B cell (primary cell): ENCODE data around the gene HOXC9. TPM values are rescaled to one million over a fixed set of nuclear protein-coding genes. Genes with fewer than 3 reads are reported as not detected.
A peak's percentile ranks its signal among the peaks of the same experiment; 100 is the strongest.

ENCODE experiments used
- ATAC-seq: fragments of 200-7000 bp; cut with Tn5 transposase; one replicate; pipeline ENCODE4 v1.10.0; 2021; ENCODE audit warnings: low read depth, mild to moderate bottlenecking, moderate number of reproducible peaks, moderate library complexity
- CTCF ChIA-PET: fragments of 350-600 bp; sonication (Branson Sonifier 250); formaldehyde crosslinking; loops from one replicate; lab custom pipeline; 2021; ENCODE audit warnings: antibody characterized with exemption, inconsistent platforms; lab: Charles Lee
- POLR2A ChIA-PET: fragments of 350-600 bp; sonication (Branson Sonifier 250); formaldehyde crosslinking; loops from one replicate; lab custom pipeline; 2021; ENCODE audit warnings: antibody characterized with exemption; lab: Charles Lee
- DNase-seq: peaks from one replicate; pipeline ENCODE4 v3.0.0; 2013
- H2AFZ ChIP-seq: 2 replicates; pipeline ENCODE4 v1.6.1; 2012; ENCODE audit warnings: mild to moderate bottlenecking, low read depth, low read length; ENCODE audit not compliant: insufficient read depth, poor library complexity, severe bottlenecking
- H3K27ac ChIP-seq, 2 donors: 1 replicate in 1 of 2; 2 replicates in 1 of 2; pipeline ENCODE4 v1.5.1; 2012 to 2013; ENCODE audit warnings: low read length in 2 of 2, mild to moderate bottlenecking in 2 of 2, moderate library complexity in 1 of 2
- H3K27me3 ChIP-seq, 4 experiments: fragments of 200-600 bp in 1 of 4; sonication (generic) in 1 of 4; replicated peaks in 1 of 4; 1 replicate in 2 of 4; 2 replicates in 2 of 4; pipeline versions ENCODE4 v1.6.1 to v1.7.0; 2013 to 2016; ENCODE audit warnings: low read length in 3 of 4, mild to moderate bottlenecking in 2 of 4, mixed read lengths in 1 of 4, moderate library complexity in 1 of 4; ENCODE audit not compliant: insufficient read depth in 4 of 4, control insufficient read depth in 3 of 4; ENCODE audit errors: control extremely low read depth in 1 of 4
- H3K36me3 ChIP-seq, 2 experiments: replicated peaks in 1 of 2; 1 replicate in 1 of 2; 2 replicates in 1 of 2; pipeline versions ENCODE4 v1.6.1 to v1.7.1; 2013; ENCODE audit warnings: low read length in 1 of 2; ENCODE audit not compliant: insufficient read depth in 2 of 2, control insufficient read depth in 1 of 2; ENCODE audit errors: control extremely low read depth in 1 of 2, extremely low read depth in 1 of 2
- H3K4me1 ChIP-seq, 2 donors: fragments of 200-600 bp in 1 of 2; sonication (generic) in 1 of 2; 1 replicate in 1 of 2; 2 replicates in 1 of 2; pipeline versions ENCODE4 v1.5.1 to v1.6.1; 2013 to 2017; ENCODE audit warnings: low read length in 2 of 2; ENCODE audit not compliant: control insufficient read depth in 2 of 2, insufficient read depth in 2 of 2
- H3K4me2 ChIP-seq: replicated peaks from 2 replicates; pipeline ENCODE3; 2012; ENCODE audit warnings: mild to moderate bottlenecking, low read depth, low read length; ENCODE audit not compliant: poor library complexity, severe bottlenecking
- H3K4me3 ChIP-seq, 5 experiments: fragments of 200-600 bp in 1 of 5; sonication (generic) in 1 of 5; 1 replicate in 3 of 5; 2 replicates in 2 of 5; pipeline versions ENCODE4 v1.5.1 to v1.7.0; 2011 to 2016; ENCODE audit warnings: low read length in 4 of 5, mild to moderate bottlenecking in 4 of 5, low read depth in 2 of 5, control low read depth in 1 of 5, moderate library complexity in 1 of 5; ENCODE audit not compliant: insufficient read depth in 1 of 5; ENCODE audit errors: control extremely low read depth in 1 of 5, extremely low read depth in 1 of 5
- H3K79me2 ChIP-seq: fragments of 200-600 bp; sonication (generic); one replicate; pipeline ENCODE4 v1.6.0; 2016; ENCODE audit warnings: low read length; ENCODE audit not compliant: control insufficient read depth, insufficient read depth
- H3K9ac ChIP-seq: fragments of 200-600 bp; sonication (generic); 2 replicates; pipeline ENCODE4 v1.6.1; 2017; ENCODE audit warnings: mild to moderate bottlenecking, low read length, moderate library complexity
- H3K9me3 ChIP-seq, 3 donors: one replicate each; pipeline versions ENCODE4 v1.6.1 to v1.7.1; 2013; ENCODE audit warnings: low read length in 2 of 3; ENCODE audit not compliant: control insufficient read depth in 2 of 3, insufficient read depth in 1 of 3; ENCODE audit errors: control extremely low read depth in 1 of 3
- H4K20me1 ChIP-seq: 2 replicates; pipeline ENCODE4 v1.6.0; 2012; ENCODE audit warnings: mild to moderate bottlenecking, low read length; ENCODE audit not compliant: insufficient read depth, control insufficient read depth, poor library complexity, severe bottlenecking
- H3K27ac Mint-ChIP-seq: one replicate; pipeline ENCODE4 v1.8.0; 2021; ENCODE audit warnings: mixed read lengths
- H3K27me3 Mint-ChIP-seq: one replicate; pipeline ENCODE4 v1.8.0; 2021; ENCODE audit warnings: mixed read lengths
- H3K4me1 Mint-ChIP-seq: one replicate; pipeline ENCODE4 v1.8.0; 2021; ENCODE audit warnings: mixed read lengths
- H3K4me3 Mint-ChIP-seq: one replicate; pipeline ENCODE4 v1.8.0; 2021; ENCODE audit warnings: mixed read lengths
- H3K9me3 Mint-ChIP-seq: one replicate; pipeline ENCODE4 v1.8.0; 2022; ENCODE audit warnings: mixed read lengths; ENCODE audit not compliant: insufficient read depth
- CTCF ChIP-seq: fragments of 200-600 bp; IDR thresholded peaks from one replicate; pipeline ENCODE4 v1.8.0; 2022; ENCODE audit warnings: antibody characterized with exemption, mild to moderate bottlenecking
- EZH2 ChIP-seq: IDR thresholded peaks from 2 replicates; pipeline ENCODE4 v1.6.1; 2012; ENCODE audit warnings: borderline replicate concordance, low read depth, mild to moderate bottlenecking, moderate library complexity, low read length; ENCODE audit not compliant: insufficient read depth, poor library complexity, severe bottlenecking
- WGBS: methylation state at CpG from one replicate; pipeline ENCODE4 v1.1.5; 2013; ENCODE audit warnings: missing lambda C conversion rate; ENCODE audit not compliant: insufficient coverage; 5-methylcytosine and 5-hydroxymethylcytosine counted together
- intact Hi-C: fragments of 100-400 bp; cut with micrococcal nuclease; formaldehyde crosslinking; loops from one replicate; pipeline ENCODE4 v1.10.0; 2022
- polyA plus RNA-seq: library from polyadenylated mRNA; depleted of rRNA; stranded (reverse); fragments of >200 nt; gene quantifications from 2 replicates; pipeline ENCODE4 v1.2.3, GENCODE V29; 2012
- total RNA-seq, 2 donors: library from RNA; stranded (reverse); fragments of 120-200 nt in 1 of 2; gene quantifications; 1 replicate in 1 of 2; 2 replicates in 1 of 2; pipeline versions ENCODE4 v1.2.3 to v1.2.4, GENCODE V29; 2013 to 2022

HOXC9 gene
- total and polyA plus RNA-seq, 2 donors (not counting 1 experiment from before 2014, with no cell fraction given) = not detected

GRCh38 chr12:54033980-54034784 is 34.2 kb downstream of the HOXC9 start:
- H3K4me3 Mint-ChIP-seq = peak overlapping the region; percentile 65
- CTCF ChIA-PET = interaction anchor here (1.4 to 6.4 kb wide), 6 partner anchors 17 to 173 kb away, joined by 4 to 87 read pairs (median 24); partner anchors contain the start of genes HOXC4 and SMUG1
- peak; percentile 56 for DNase-seq
- H3K79me2 ChIP-seq = no peaks in the 10 kb centered on the region
- TF ChIP-seq CTCF = no peak
- peak; percentile 53 for TF ChIP-seq EZH2
- H4K20me1 ChIP-seq = no peaks in the 10 kb centered on the region
- no peaks in the 10 kb centered on the region for H3K36me3 ChIP-seq
- intact Hi-C loops = loop anchor here (2.0 to 5.0 kb wide), 3 partner anchors 17 to 67 kb away; no protein-coding TSS in a partner anchor
- ATAC-seq = peak; percentile 34
- peak overlapping the region; percentile 67 for H3K4me2 ChIP-seq
- peaks cover 0 to 95% (median 63%) of the 10 kb centered on the region in 4 experiments for H3K27me3 ChIP-seq
- peak overlapping the region; percentile 58 for H2AFZ ChIP-seq
- H3K4me1 Mint-ChIP-seq = peaks cover 26% of the 10 kb centered on the region
- H3K9ac ChIP-seq = peak overlapping the region; percentile 47
- H3K9me3 Mint-ChIP-seq = no peaks in the 10 kb centered on the region
- peak overlapping the region in 3 of 5 experiments; percentile 13 to 47 (median 36) for H3K4me3 ChIP-seq
- H3K9me3 ChIP-seq = peaks cover 0 to 52% (median 6%) of the 10 kb centered on the region in 3 donors
- peaks cover 76% of the 10 kb centered on the region for H3K27me3 Mint-ChIP-seq
- POLR2A ChIA-PET = interaction anchor here (1.3 kb wide), 1 partner anchor 19 kb away, joined by 6 read pairs; the partner anchor contains the start of gene HOXC4
- H3K27ac Mint-ChIP-seq = no peak overlapping the region
- 7% methylated on average over 54 of the region's 57 CpGs for WGBS
- H3K4me1 ChIP-seq = peaks cover 28 to 43% of the 10 kb centered on the region in 2 donors
- H3K27ac ChIP-seq = no peak overlapping the region
